ENCODE data around the gene PLOD2.

DNA sequence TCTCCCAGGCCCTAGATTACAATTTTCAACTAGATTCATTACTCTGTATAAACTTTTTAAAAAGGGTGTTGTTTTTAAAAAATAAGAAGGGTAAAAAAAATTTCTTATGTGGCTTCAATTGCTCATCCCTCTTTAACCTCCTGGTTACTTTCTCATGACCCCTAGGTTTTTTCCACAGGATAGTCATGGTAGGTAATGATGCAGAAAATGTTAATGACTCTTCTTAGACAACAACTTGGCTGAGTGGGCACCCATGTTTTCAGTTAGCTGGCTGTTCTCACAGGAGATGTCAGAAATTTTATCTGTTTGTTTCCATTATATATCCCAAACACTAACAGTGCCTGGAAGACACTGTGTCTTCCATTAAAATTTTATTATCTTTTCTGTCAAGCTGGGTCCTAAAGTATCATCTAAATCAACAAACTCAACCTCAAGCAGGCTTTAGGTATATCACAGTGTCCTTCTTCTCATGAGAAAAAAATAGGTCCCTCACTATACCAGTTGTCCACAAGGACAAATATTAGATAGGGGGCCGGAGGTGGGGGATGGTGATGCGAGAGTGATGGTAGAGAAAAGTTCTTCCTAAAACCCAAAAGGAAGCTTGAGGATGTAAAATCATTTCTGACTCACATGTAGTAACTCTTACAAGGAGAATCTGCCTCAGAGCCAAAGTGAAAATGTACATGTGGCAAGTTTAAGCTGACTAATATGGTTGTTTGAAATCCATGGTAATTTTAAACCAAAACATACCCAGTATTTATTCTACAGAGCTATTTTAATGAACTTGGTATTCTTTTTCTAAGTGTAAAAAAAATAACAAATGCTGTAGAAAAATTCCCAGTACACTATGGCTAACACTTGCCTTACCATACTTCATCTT is 43.3 kb downstream of the PLOD2 start:
- TF ChIP-seq, protein P1, sequence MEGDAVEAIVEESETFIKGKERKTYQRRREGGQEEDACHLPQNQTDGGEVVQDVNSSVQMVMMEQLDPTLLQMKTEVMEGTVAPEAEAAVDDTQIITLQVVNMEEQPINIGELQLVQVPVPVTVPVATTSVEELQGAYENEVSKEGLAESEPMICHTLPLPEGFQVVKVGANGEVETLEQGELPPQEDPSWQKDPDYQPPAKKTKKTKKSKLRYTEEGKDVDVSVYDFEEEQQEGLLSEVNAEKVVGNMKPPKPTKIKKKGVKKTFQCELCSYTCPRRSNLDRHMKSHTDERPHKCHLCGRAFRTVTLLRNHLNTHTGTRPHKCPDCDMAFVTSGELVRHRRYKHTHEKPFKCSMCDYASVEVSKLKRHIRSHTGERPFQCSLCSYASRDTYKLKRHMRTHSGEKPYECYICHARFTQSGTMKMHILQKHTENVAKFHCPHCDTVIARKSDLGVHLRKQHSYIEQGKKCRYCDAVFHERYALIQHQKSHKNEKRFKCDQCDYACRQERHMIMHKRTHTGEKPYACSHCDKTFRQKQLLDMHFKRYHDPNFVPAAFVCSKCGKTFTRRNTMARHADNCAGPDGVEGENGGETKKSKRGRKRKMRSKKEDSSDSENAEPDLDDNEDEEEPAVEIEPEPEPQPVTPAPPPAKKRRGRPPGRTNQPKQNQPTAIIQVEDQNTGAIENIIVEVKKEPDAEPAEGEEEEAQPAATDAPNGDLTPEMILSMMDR (IDR thresholded peaks at IDR 0.05; ENCODE audit: insufficient read depth, low read length) = no peak
- no peak for TF ChIP-seq POLR2AphosphoS5 (IDR thresholded peaks at IDR 0.05; ENCODE audit: low read depth)

Measured in HL-60 (cell line).